Fibroblast of skin of scalp (primary cell): ENCODE measurements around the gene HNRNPUL2.
"Not testable (repeated sequence)": the region's sequence is repeated elsewhere in the genome, so short reads cannot be mapped to it uniquely, and the experiment has no call there.

ENCODE experiments used
- DNase-seq: peaks from one replicate; pipeline ENCODE4 v3.0.0-alpha.2; 2013

HNRNPUL2 gene

DNA sequence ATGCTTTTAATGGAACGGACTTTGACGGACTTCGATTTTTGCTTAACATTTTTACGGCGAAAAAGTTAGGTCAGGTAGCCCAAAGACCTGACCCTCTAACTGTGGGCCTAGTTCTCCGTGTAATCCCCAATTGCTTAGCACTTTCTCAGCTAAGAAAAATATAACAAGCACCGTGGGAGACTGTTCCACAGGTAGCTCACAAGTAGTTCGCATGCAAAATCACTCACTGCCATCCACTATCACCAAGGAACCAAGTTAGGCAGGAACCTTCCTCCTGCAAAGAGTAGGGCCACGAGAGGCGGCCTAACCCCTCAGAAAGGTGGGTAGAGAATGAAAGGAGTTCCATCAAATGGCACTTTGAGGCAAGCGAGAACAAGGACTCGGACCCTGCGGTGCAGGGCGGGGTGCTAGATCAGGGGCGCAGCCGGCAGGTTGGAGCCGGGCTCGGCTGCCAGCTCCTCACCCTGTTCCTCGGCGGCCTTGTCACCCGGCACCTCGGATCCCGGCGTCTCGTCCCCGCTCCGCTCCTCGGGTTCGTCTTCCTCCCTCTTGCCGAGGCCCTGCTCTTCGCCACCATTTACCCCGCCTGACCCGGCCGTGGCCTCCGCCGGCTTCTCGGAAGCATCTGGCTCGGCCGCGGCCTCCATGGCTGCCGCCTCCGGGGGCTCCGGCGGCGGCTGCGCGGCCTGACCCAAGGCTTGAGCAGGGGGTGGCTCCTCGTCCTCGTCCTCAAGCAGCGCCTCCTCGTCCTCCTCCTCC, 922 bp downstream of the HNRNPUL2 start:
- no peak for DNase-seq

DNA sequence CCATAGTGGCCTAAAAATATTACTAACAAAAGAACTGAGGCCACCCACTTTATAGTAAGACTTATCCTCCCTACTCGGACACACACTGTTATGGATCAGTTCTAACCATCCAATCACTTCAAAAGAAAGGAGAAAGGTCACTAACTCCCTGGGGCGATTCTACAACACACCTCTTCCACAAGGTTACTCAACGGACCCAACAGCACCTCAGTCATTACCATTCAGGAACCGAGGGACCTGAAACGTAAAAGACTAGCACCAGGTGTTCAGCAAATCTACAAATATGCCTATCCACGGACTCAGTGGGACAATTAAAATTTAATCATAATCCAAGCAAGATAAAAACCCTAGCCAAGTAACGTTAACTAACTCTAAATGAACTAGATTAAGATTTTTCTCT, 1.6 kb downstream of the HNRNPUL2 start:
- no peak for DNase-seq

DNA sequence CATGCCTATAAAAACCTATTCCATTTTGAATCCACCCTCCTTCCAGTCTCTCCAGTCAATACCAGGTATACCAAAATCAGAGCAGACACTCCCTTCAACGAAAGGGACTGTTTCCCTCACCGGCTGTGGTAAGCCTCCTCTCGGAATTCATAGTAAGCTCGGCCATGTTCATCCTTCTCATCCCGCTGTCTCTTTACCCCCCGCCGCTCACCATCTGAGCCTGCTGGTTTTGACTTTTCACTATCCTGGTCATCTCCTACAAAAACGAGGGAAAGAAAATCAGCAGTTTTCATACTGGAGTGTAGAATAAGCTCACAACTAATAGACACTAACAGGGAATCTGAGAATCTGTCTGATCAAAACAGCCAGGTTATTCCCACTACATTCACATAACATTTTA, 3.1 kb downstream of the HNRNPUL2 start:
- no peak for DNase-seq

DNA sequence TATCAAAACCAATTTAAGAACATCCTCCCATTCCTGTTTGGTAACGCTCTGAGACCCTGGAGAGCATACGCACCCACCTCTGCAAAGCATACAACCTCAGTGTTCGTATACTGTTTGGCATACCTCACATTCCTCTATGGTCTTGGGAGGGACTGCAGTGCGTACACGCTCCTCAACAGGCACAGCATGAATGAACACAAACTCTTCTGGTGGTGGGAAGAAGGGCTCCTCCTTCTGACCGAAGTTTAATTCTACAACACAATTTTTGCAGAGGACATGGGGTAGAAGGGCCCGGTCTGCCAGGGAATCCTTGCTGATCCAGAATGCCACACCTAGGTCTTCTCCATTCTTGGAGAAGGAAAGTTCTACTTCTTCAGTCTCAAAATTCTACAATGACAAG, 5.3 kb downstream of the HNRNPUL2 start:
- peak; percentile 56 for DNase-seq

DNA sequence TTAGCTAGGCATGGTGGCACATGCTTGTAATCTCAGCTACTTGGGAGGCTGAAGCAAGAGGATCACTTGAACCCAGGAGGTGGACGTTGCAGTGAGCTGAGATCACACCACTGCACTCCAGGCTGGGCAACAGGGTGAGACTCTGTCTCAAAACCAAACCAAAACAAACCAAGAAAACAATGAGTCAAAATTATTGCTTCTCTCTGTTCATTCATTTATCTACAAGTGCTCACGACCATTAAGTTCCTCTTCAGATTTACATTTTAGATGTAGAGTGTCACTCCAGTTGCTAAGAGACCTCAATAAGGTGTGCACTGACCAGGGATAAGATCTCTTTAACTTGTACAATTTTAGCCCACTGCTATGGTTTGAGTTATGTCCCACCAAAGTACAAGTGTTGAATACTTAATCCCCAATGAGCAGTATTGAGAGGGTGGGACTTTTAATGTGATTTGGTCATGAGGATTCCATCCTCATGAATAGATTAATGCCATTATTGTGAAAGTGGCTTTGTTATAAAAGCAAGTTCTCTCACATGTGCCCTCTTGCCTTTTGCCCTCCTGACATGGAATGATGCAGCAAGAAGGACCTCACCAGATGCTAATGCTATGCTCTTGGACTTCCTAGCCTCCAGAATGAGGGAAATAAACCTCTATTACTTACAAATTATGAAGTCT, 7.8 kb downstream of the HNRNPUL2 start:
- no peak for DNase-seq

DNA sequence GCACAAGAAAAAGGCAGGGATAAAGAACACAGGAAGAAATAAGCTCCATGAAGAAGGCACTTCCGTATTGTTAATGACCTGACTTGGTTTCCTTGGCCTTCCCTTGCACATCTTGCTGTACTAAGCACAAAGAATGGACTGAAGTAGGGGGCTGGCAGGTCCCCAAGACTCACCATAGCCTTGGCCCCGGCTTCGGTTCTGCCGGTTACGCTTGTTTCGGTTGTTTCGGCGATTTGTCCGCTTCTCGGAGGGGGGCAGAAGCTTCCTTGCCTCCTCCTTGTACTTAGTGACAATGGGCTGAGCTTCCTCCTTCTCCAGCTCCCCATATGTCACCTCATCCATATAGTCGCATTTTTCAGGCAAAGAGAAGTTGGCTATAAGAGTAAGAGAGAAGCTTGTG, 10.4 kb downstream of the HNRNPUL2 start:
- DNase-seq, result no peak

DNA sequence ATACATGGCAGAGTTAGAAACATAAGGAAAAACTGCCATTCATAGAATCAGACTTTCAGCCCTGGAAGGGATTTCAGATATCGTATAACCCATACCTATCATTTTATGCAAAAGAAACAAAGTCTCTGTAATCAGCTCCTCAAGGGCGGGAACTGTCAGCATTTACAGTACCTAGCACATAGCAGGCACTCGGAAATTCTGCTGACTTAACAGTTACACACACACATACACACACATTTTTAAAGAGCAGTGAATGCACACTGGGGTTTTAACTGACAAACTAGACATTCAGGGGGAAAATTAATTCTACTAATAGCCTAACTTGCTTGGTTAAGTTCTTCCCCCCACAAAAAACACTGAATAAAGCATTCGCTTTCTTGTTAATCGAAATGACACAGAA, 11.1 kb downstream of the HNRNPUL2 start:
- no peak for DNase-seq

DNA sequence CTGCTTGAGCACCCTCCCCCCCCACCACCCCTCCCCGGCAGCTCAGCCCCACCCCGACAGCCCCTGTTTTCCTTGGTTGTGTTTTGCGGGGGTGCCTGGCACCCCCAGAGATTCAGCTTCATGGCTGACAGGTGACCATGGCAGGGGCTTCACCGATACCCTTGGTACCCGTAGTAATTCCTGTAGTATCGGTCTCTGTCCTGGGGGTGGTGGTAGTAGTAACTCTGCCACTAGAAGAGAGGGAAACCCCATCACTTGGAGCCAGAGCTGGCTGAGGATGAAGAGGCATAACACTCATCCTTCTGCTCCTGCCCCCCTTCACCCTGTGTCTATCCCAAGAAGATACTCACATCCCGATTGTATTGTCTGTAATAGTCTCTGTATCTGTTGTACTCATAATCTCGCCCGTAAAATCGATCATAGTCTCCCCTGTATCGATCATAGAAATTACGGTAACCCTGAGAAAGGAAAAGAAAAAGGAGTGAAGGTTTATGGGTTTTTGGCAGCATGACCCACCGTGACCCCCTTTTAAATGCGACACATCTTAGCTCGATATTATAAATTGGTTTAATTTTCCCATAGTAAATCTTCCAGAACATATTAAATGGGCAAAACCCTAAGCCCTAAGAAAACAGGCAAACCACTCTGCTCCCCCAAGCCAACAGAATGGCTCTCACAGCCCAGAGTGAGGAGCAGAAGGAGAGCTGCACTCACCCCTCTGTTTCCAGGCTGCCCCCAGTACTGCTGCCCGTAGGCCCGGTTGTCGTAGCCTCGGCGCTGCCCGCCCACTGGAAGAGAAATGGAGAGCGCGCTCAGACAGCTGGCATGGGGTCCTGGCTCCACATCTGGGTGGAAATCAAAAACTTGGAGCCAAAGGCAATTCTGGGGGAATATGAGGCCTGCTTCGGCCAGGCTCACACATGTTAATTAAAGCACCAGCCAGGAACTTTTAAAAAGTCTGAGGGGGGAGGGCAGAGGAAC, 11.8 kb downstream of the HNRNPUL2 start:
- DNase-seq, result no peak

DNA sequence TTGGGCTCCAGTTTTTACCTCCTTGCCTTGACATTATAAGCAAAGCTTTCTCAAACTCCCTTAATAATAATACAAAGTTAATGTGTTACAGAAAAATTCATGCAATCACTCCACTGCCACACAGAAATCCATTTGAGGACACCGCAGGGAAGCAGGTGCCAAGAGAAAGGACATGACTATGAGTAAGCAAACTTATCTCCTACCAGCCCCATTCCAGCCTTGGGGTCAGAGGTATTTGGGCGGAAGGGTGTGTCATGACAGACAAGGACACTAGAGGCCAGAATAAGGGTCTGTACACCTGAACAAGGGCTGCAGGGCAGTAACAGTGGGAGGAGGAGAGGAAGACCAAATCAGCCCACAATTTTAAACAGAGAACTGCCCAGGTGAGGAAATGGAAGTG, 13.9 kb downstream of the HNRNPUL2 start:
- DNase-seq, result no peak

DNA sequence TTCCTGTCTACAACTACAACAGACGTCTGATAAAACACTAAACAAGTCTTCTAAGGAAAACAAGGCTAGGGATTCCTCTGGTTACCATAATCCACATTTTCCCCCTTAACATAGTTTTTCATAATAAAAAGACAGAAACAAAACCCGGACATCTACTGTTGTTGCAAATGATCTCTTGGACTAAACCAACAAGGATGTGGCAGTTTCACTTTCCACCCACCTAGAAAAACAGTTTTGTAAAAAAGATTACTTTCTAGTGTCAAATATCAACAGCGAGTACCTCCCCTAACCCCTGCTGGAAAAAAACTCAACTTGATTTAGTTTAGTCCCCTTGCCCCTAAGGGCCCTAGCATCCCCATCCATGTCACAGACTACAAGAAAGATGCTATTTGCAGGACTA, 14.4 kb downstream of the HNRNPUL2 start:
- DNase-seq, result no peak

DNA sequence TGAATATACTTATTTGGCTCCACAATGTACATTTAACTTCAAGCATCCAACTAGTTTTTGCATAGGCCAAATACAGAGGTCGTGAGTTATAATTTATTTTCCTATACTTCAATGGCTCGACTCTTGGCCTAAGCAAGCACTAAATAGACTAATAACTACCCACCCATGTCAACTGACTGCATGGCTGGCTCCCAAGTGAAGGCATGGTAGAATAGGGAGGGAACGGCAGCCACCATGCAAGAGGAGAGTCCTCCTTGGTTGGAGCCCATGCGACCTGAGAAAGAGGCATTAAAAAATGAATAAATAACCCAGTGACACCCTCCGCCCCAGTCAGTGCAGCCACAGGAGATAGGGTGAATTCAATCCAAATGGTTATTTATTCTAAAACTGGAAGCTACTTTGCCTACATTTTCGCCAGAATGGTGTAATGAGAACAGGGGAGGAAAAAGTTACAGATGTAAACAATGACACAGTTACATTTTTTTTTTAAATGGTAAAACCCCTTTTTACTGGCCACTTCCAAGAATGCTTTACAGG, 14.9 kb downstream of the HNRNPUL2 start:
- DNase-seq, result no peak

DNA sequence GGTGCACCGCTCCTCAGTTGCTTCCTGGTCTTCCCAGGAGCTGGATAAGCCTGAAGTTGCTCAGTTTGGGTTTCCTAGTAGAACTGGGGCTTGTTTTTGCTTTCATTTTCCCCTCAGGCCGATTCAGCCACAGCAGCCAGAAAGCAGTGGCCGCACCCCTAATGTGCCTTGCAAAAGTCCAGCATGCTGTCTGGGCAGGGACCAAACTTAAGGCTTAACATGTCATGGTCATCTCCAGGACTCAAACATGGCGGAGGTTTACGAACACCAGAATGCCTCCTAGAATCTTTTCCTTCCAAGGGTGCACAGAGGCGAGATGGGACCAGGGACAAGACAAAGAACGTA, 17.3 kb downstream of the HNRNPUL2 start:
- no peak for DNase-seq

DNA sequence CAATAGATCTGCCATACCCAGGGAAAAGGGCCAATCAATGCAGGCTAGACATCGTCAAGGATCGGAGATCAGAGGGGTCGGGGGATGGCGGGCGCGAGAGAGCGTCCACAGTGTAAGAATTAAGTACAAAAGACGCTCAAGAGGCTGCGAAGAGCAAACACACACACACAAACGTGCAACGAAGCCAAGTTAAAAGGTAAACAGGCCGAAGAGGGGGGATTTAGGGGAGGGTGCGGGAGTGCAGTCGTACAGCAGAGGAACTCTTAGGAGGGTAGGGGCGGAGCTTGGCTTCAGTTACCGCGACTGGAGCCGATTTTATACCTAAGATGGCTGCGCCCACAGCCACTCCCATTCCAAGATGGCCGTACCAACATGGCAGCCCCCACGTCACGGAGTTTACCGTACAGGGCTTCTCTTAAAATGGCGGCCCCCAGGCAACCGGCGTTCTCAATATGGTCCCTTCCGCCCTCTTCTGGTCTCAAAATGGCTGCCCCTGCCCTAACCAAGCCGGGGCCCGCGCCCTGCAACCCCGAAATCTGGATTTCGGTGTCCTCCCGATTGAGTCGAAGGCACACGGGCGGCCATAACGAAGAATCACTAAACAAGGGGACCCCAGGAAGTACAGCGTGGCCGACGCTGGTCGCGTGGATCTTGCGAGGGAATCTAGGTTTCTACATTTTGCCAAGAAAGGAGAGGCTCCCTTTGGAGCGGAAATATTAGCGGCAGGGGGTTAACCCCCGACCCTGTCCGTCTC, 17.8 kb downstream of the HNRNPUL2 start:
- peak; percentile 98 for DNase-seq

DNA sequence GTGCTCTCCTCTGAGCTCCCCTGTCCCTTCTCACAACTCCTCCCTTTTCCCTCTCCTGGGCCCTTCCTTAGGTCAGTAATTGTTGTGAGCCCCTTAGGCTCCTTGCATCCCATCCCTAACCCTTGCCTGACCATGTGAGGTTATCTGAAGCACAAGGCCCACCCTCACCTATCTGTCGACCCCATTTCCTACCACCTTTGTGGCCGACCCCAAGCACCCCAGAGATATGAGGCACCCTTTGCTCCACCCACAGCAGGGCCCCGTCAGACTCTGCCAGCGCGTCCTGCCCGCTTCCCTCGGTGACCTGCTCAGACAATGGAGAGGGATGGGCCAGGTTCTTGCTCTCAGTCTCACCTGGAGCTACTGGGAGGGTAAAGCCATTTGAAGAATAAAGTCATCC, 18.5 kb downstream of the HNRNPUL2 start:
- no peak for DNase-seq

DNA sequence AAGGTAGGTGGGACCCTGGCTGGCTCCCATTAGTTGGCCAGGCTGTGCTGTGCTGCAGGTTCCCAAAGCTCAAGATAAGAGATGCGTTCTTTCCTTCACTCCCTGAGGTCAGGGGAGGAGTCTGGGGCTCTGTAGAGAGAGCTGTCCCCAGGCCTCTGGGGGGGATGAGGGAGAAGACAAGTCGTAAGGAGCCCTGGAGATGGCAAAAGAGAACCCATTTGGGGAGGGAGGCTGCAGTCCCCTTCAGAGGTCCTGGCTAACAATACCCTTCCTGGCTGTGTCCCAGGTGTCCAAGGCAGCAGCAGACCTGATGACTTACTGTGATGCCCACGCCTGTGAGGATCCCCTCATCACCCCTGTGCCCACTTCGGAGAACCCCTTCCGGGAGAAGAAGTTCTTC, 18.9 kb downstream of the HNRNPUL2 start:
- no peak for DNase-seq

DNA sequence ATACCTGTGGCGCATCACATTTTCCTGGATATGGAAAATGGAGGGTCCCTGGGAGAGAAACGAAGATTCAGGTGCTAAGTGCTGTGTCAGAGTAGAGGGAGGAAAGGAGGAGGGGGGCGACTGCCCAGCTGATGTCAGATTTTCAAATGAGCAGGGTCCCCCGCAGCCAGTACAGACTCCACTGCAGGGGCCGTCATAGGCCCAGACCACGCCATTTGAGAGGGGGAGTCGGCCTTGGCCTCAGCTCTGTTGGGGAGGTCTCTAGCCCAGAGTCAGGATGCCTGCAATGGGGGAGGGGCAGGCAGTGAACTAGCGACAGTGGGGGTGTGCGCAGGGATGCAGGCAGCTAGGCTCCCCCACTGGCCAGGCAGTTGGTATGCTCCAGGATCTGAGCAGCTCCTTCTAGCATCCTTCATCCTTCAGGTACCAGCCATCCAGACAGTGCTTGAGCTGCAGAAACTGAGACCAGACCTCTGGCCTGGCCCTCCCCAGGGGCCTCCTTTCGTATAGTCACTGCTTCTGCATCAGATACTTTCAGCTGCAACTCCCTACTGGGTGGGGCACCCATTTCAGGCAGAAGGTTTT, 19.9 kb downstream of the HNRNPUL2 start, which contains the start of the genes BSCL2 and GNG3:
Gene BSCL2, minus strand, starts transcription at position 148 of the 585 bp plus-strand sequence. CDS start 229 bp downstream, outside the sequence.
Gene GNG3, plus strand, starts transcription at position 400 of the 585 bp plus-strand sequence. CDS start 620 bp downstream, outside the sequence.
- no peak for DNase-seq

DNA sequence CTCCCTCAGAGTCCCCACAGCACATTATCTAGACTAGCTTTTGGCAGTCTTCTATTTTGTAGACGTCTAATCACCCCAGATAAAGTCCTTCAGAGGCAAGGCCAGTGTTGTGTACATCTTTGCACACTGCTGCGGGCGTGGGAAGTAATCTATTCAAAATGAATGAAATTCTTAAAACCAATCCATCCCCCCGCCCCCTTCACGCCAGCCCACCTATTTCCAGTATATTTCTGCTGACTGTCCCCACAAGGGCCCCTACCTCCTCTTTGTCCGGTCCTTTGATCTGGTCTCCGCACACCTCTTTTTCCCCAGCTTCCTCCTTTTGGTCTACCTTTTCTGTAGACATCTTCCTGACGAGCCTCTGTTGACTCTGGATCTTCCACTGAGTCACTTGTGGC, 20.4 kb downstream of the HNRNPUL2 start:
- no peak for DNase-seq

DNA sequence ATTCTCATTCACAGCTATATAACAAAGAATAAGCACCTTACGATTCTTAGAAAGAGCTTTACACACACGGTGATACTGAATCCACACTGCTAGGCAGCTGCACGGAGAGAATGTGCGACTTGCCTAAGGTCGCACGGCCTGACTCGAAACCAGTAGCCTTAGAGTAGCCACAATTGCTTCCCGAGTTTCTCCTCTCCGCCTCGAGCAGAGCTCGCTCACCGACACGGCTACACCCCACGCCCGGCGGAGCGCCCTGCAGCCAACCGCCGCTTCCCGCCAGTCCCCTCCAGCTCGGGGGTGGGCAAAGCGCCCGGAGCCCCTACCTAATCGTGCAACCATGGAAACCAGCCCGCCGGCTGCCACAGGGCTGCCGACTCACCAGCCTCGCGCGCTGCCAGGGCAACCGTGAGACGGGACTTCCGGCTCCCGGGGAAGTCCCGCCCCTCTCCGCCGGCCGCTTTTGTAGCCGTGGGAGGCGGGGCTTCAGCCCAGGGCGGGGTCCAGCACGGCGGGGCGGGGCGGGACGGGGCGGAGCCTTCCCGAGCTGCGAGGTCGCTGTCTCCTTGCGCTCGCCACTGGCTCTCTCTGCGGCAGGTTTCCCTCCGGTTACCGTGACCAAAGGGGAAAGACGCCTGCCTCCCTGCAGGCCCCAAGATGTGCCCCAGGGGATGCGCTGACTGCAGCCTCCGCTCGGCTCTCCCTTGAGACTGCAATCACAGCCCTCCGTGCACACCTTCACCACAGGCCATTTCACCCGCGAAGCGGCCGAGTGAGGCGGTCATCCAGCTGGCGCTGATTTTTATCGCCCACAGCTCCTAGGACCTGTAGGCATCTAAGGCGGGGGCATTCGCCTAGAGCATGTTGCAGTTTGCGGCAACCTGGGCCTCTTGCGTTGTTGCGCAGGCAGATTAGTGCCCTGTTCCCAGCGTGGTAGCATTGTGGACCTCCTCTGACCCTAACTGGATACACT, 21.1 kb downstream of the HNRNPUL2 start:
- DNase-seq, result peak; percentile 94

DNA sequence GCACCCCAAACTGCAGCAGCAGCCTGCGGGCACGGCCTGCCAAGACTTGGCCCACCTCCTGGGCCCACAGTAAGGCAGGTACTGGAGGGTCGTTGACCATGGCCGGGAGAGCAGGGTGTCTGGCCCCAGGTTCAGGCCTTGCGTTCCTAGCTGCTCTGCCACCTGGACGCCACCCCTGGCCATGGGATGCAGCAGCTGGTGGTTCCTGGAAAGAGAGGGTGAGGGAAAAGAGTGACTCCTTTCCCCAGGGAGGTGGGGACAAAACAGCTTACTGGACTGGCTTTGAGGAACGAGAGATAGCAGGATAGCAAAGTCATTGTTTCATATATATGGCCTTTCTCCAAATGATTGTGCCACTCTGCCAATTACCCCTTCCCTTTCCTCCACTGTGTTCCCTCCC, 21.8 kb downstream of the HNRNPUL2 start:
- no peak for DNase-seq

DNA sequence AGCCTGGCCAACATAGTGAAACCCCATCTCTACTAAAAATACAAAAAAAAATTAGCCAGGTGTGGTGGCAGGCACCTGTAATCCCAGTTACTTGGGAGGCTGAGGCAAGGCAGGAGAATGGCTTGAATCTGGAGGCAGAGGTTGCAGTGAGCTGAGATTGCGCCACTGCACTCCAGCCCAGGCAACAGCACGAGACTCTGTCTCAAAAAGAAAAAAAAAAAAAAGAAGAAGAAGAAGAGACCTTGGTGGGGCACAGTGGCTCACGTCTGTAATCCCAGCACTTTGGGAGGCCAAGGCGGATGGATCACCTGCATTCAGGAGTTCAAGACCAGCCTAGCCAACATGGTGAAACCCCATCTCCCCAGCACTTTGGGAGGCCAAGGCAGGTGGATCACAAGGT, 23.3 kb downstream of the HNRNPUL2 start:
- not testable (repeated sequence) for DNase-seq
